GM12878 (cell line): ENCODE data around the gene GDF15. TPM values are rescaled to one million over a fixed set of nuclear protein-coding genes. Genes with fewer than 3 reads are reported as not detected.

Experiments used
- BACH1 ChIP-seq: fragments of 450-650 bp; IDR thresholded peaks from 2 replicates; pipeline ENCODE4 v1.6.1; 2017; ENCODE audit warnings: mild to moderate bottlenecking, borderline replicate concordance
- CTCF ChIP-seq, 3 experiments: IDR thresholded peaks in 2 of 3; conservative IDR thresholded peaks in 1 of 3; 2 replicates each; pipeline ENCODE4 v1.5.1; 2011; ENCODE audit warnings: low read depth in 3 of 3, low read length in 3 of 3, mild to moderate bottlenecking in 3 of 3, control low read depth in 2 of 3, moderate library complexity in 2 of 3, inconsistent platforms in 1 of 3, mixed read lengths in 1 of 3; ENCODE audit not compliant: control insufficient read depth in 2 of 3, insufficient read depth in 1 of 3; ENCODE audit errors: extremely low read depth in 1 of 3
- E2F8 ChIP-seq: fragments of 450-650 bp; IDR thresholded peaks from 2 replicates; pipeline ENCODE4 v1.6.1; 2018; ENCODE audit warnings: mild to moderate bottlenecking, low read depth, moderate library complexity; ENCODE audit not compliant: partially characterized antibody
- IKZF2 ChIP-seq, 2 experiments: fragments of 450-650 bp; IDR thresholded peaks; 2 replicates each; pipeline ENCODE4 v1.6.1; 2017; ENCODE audit warnings: mild to moderate bottlenecking in 2 of 2, moderate library complexity in 2 of 2
- NBN ChIP-seq: fragments of 450-650 bp; IDR thresholded peaks from 2 replicates; pipeline ENCODE4 v1.6.1; 2016
- NFXL1 ChIP-seq: fragments of 450-650 bp; IDR thresholded peaks from 2 replicates; pipeline ENCODE4 v1.6.1; 2017; ENCODE audit warnings: antibody characterized with exemption, mild to moderate bottlenecking, borderline replicate concordance
- NR2F1 ChIP-seq: fragments of 450-650 bp; conservative IDR thresholded peaks from 2 replicates; pipeline ENCODE4 v1.6.1; 2017; ENCODE audit warnings: mild to moderate bottlenecking
- POU2F2 ChIP-seq: IDR thresholded peaks from 3 replicates; pipeline ENCODE4 v1.6.1; 2011; ENCODE audit warnings: low read depth, mild to moderate bottlenecking, low read length, borderline replicate concordance
- SMAD1 ChIP-seq: fragments of 450-650 bp; IDR thresholded peaks from 2 replicates; pipeline ENCODE4 v1.6.1; 2018; ENCODE audit warnings: mild to moderate bottlenecking, low read depth; ENCODE audit not compliant: partially characterized antibody
- SMARCA5 ChIP-seq: fragments of 450-650 bp; IDR thresholded peaks from 2 replicates; pipeline ENCODE4 v1.6.1; 2017; ENCODE audit warnings: mild to moderate bottlenecking
- TARDBP ChIP-seq: IDR thresholded peaks from 2 replicates; pipeline ENCODE4 v1.6.1; 2016; ENCODE audit warnings: borderline replicate concordance
- ZNF24 ChIP-seq: fragments of 450-650 bp; IDR thresholded peaks from 2 replicates; pipeline ENCODE4 v1.6.1; 2017; ENCODE audit warnings: antibody characterized with exemption, mild to moderate bottlenecking
- polyA plus RNA-seq, 11 experiments: library from polyadenylated mRNA; depleted of rRNA in 4 of 11; unstranded in 6 of 11; stranded (reverse) in 5 of 11; fragments of >200 nt; fragmentation: Nextera tagmentation in 4 of 11; fragmentation: Illumina TruSeq in 1 of 11; extraction: Ambion mirVana in 4 of 11; extraction: Trizol in 1 of 11; gene quantifications; 1 replicate in 1 of 11; 2 replicates in 10 of 11; pipeline versions ENCODE4 v1.2.1 to v1.2.3, GENCODE V29; 2011 to 2016; ENCODE audit warnings: inconsistent platforms in 2 of 11, missing spikeins in 2 of 11, low read depth in 1 of 11
- total RNA-seq, 4 experiments: library from RNA; depleted of rRNA in 3 of 4; stranded (reverse); fragments of >200 nt in 3 of 4; fragmentation: Illumina TruSeq in 1 of 4; extraction: Trizol in 1 of 4; gene quantifications; 2 replicates each; pipeline versions ENCODE4 v1.2.1 to v1.2.3, GENCODE V29; 2013 to 2021
- TF ChIP-seq, protein P1 (sequence below): IDR thresholded peaks from 2 replicates; pipeline ENCODE4 v1.6.1; 2012; ENCODE audit warnings: mild to moderate bottlenecking, low read depth, low read length
- TF ChIP-seq, protein P2 (sequence below): fragments of 450-650 bp; formaldehyde crosslinking; IDR thresholded peaks from 2 replicates; pipeline ENCODE4 v1.5.0; 2022; ENCODE audit warnings: mild to moderate bottlenecking, missing genetic modification characterization

Gene GDF15
- total and polyA plus RNA-seq, 10 of the 15 experiments (the other 5 are each of a cell fraction or from before 2014, with no cell fraction given) = 0.11 to 3.6 (median 1.6) TPM; not detected in 1

GRCh38 chr19:18397242-18398202, 11.6 kb downstream of the GDF15 start, which contains the start of gene LRRC25 (continued):
- no peak for TF ChIP-seq SMAD1
- no peak for TF ChIP-seq ZNF24
- peak; percentile 42; the same call in 1 of the 2 replicates for TF ChIP-seq NR2F1
- peak in 1 of 2 experiments; percentile 27; a peak in 1 of 4 replicates for TF ChIP-seq IKZF2 (IDR thresholded peaks at IDR 0.05)
- TF ChIP-seq POU2F2 = peak; percentile 89
- TF ChIP-seq SMARCA5 = peak; percentile 96
- TF ChIP-seq TARDBP = no peak
- peak; percentile 39 for TF ChIP-seq E2F8
- 0 out of 2 replicates have a peak, but pooled peaks have one; percentile 12 for TF ChIP-seq NBN
- no peak for TF ChIP-seq CTCF (IDR thresholded peaks at IDR 0.05 in 2 of 3, conservative IDR thresholded peaks at IDR 0.05 in 1 of 3; ENCODE audit: control insufficient read depth in 2 of 3, extremely low read depth in 1 of 3, insufficient read depth in 1 of 3, low read depth in 3 of 3, low read length in 3 of 3)
- TF ChIP-seq, protein P1, sequence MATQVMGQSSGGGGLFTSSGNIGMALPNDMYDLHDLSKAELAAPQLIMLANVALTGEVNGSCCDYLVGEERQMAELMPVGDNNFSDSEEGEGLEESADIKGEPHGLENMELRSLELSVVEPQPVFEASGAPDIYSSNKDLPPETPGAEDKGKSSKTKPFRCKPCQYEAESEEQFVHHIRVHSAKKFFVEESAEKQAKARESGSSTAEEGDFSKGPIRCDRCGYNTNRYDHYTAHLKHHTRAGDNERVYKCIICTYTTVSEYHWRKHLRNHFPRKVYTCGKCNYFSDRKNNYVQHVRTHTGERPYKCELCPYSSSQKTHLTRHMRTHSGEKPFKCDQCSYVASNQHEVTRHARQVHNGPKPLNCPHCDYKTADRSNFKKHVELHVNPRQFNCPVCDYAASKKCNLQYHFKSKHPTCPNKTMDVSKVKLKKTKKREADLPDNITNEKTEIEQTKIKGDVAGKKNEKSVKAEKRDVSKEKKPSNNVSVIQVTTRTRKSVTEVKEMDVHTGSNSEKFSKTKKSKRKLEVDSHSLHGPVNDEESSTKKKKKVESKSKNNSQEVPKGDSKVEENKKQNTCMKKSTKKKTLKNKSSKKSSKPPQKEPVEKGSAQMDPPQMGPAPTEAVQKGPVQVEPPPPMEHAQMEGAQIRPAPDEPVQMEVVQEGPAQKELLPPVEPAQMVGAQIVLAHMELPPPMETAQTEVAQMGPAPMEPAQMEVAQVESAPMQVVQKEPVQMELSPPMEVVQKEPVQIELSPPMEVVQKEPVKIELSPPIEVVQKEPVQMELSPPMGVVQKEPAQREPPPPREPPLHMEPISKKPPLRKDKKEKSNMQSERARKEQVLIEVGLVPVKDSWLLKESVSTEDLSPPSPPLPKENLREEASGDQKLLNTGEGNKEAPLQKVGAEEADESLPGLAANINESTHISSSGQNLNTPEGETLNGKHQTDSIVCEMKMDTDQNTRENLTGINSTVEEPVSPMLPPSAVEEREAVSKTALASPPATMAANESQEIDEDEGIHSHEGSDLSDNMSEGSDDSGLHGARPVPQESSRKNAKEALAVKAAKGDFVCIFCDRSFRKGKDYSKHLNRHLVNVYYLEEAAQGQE = no peak
- no peak for TF ChIP-seq NFXL1
- peak; percentile 32; the same call in 1 of the 2 replicates for TF ChIP-seq BACH1
- TF ChIP-seq, protein P2, sequence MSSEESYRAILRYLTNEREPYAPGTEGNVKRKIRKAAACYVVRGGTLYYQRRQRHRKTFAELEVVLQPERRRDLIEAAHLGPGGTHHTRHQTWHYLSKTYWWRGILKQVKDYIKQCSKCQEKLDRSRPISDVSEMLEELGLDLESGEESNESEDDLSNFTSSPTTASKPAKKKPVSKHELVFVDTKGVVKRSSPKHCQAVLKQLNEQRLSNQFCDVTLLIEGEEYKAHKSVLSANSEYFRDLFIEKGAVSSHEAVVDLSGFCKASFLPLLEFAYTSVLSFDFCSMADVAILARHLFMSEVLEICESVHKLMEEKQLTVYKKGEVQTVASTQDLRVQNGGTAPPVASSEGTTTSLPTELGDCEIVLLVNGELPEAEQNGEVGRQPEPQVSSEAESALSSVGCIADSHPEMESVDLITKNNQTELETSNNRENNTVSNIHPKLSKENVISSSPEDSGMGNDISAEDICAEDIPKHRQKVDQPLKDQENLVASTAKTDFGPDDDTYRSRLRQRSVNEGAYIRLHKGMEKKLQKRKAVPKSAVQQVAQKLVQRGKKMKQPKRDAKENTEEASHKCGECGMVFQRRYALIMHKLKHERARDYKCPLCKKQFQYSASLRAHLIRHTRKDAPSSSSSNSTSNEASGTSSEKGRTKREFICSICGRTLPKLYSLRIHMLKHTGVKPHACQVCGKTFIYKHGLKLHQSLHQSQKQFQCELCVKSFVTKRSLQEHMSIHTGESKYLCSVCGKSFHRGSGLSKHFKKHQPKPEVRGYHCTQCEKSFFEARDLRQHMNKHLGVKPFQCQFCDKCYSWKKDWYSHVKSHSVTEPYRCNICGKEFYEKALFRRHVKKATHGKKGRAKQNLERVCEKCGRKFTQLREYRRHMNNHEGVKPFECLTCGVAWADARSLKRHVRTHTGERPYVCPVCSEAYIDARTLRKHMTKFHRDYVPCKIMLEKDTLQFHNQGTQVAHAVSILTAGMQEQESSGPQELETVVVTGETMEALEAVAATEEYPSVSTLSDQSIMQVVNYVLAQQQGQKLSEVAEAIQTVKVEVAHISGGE (CRISPR knock-in tag) = no peak
